ENCODE measurements around the gene FXYD7. TPM values are rescaled to one million over a fixed set of nuclear protein-coding genes. Genes with fewer than 3 reads are reported as not detected.

FXYD7 gene
- total RNA-seq, 1 experiment from 2014 or later: 0.71 TPM

DNA sequence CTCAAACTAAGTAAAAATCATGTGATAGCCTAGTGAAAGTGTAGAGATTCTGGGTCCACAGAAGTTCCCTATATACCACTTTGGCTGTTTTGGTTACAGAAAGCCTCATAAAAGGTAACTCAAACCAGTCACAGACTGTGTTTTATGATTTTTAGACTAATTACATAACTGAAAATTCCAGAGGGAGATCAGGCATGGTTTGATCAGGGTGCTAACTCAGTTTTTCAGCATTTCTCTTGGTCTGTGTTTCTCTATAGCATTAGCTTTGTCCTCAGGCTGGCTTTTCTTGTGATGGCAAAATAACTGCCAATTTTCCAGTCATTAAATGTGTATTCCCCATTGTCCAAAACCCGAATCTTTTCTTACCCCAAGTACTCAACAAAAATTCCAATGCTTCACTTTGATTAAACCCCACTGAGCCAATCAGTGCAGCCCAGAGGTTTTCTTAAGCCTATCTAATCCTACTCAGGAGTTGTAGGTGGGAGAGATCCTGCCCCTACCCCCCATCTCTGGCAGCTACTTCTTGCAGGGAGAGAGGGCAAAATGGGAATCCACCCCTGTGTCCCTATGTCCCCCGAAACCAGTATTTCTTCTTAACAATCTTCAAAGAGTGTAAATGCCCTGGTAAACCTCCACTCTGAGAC is 36.0 kb upstream of the FXYD7 start:
- Histone ChIP-seq H3K4me3 (replicated peaks in 1 of 2; ENCODE audit: low read depth in 1 of 2, low read length in 2 of 2) (peak overlapping the region in 1 of 2 experiments; percentile 5; a peak in 1 of 4 replicates), H4K20me1 (ENCODE audit: insufficient read depth) (no peaks in the 10 kb centered on the region), H3K79me2 (ENCODE audit: insufficient read depth, low read length) (no peaks in the 10 kb centered on the region), H3K9me2 (ENCODE audit: insufficient read depth) (no peaks in the 10 kb centered on the region), H3K4me1 (ENCODE audit: control insufficient read depth in 1 of 2, insufficient read depth in 2 of 2, low read length in 2 of 2) (peaks cover 14 to 38% of the 10 kb centered on the region in 2 experiments), H2AFZ (ENCODE audit: low read depth, low read length, poor library complexity, severe bottlenecking) (no peak overlapping the region), H3K9me3 (ENCODE audit: control insufficient read depth in 1 of 2, insufficient read depth in 1 of 2, low read depth in 1 of 2, low read length in 2 of 2) (peaks cover 0 to 11% of the 10 kb centered on the region in 2 experiments; a peak in 1 of 4 replicates), H3K27ac (ENCODE audit: low read depth, low read length) (peak overlapping the region; percentile 52; the same call in 1 of the 2 replicates), H3K36me3 (ENCODE audit: control insufficient read depth in 1 of 2, insufficient read depth in 2 of 2, low read length in 2 of 2) (no peaks in the 10 kb centered on the region), H3K4me2 (ENCODE audit: low read length) (peak overlapping the region; percentile 51), H3K9ac (ENCODE audit: low read length) (0 out of 2 replicates have a peak overlapping the region, but pooled peaks have one; percentile 6), H3K27me3 (ENCODE audit: insufficient read depth, low read length) (no peaks in the 10 kb centered on the region)
- ATAC-seq (0 out of 2 replicates have a peak, but pooled peaks have one; percentile 3), DNase-seq (ENCODE audit: low read depth, low spot score) (no peak)
- intact Hi-C loops (cut with micrococcal nuclease): no loop called here
- no TSS peak for BruUV-seq (replicated peaks)
- 0 out of 2 replicates have a peak, but pooled peaks have one; percentile 40 for TF ChIP-seq SIN3A (IDR thresholded peaks at IDR 0.05; ENCODE audit: low read depth)
- peak; percentile 1; the same call in 1 of the 2 replicates for TF ChIP-seq MAX (IDR thresholded peaks at IDR 0.05)
- TF ChIP-seq CEBPB (IDR thresholded peaks at IDR 0.05; ENCODE audit: low read depth): no peak
- no peak for TF ChIP-seq ELF1 (IDR thresholded peaks at IDR 0.05; ENCODE audit: borderline replicate concordance, low read depth)
- TF ChIP-seq CTCF (IDR thresholded peaks at IDR 0.05 in 2 of 3, conservative IDR thresholded peaks at IDR 0.05 in 1 of 3; ENCODE audit: borderline replicate concordance in 1 of 3, insufficient read depth in 1 of 3, low read depth in 2 of 3, low read length in 2 of 3): no peak
- no peak for TF ChIP-seq SP1 (IDR thresholded peaks at IDR 0.05; ENCODE audit: low read depth)
- 0 out of 2 replicates have a peak, but pooled peaks have one; percentile 1 for TF ChIP-seq FOSL1 (IDR thresholded peaks at IDR 0.05; ENCODE audit: low read depth)
- POLR2A ChIA-PET: interaction anchor here (1.0 to 1.2 kb wide), 2 partner anchors 18 to 35 kb away, joined by 3 read pairs; partner anchors contain the start of gene FXYD7
- RAD21 ChIA-PET (ENCODE audit: low non-redundant PET in 1 of 2, low total read pairs in 2 of 2, uncharacterized antibody in 2 of 2, unreplicated experiment in 2 of 2): no interaction called here
- CTCF ChIA-PET: interaction anchor here (1.4 kb wide), 1 partner anchor 40 kb away, joined by 4 read pairs; no protein-coding TSS in a partner anchor

All from HCT116 (cell line).